Tracheal epithelial cell (primary cell): ENCODE measurements around the gene TMEM132D. TPM values are rescaled to one million over a fixed set of nuclear protein-coding genes. Genes with fewer than 3 reads are reported as not detected.

ENCODE experiments used
- total RNA-seq: library from RNA; depleted of rRNA; stranded (reverse); fragments of >200 nt; gene quantifications from 2 replicates; pipeline ENCODE4 v1.2.1, GENCODE V29; 2014

Gene TMEM132D
- total RNA-seq: 0.24 TPM in 1 of 2 replicates, not detected in the other

DNA sequence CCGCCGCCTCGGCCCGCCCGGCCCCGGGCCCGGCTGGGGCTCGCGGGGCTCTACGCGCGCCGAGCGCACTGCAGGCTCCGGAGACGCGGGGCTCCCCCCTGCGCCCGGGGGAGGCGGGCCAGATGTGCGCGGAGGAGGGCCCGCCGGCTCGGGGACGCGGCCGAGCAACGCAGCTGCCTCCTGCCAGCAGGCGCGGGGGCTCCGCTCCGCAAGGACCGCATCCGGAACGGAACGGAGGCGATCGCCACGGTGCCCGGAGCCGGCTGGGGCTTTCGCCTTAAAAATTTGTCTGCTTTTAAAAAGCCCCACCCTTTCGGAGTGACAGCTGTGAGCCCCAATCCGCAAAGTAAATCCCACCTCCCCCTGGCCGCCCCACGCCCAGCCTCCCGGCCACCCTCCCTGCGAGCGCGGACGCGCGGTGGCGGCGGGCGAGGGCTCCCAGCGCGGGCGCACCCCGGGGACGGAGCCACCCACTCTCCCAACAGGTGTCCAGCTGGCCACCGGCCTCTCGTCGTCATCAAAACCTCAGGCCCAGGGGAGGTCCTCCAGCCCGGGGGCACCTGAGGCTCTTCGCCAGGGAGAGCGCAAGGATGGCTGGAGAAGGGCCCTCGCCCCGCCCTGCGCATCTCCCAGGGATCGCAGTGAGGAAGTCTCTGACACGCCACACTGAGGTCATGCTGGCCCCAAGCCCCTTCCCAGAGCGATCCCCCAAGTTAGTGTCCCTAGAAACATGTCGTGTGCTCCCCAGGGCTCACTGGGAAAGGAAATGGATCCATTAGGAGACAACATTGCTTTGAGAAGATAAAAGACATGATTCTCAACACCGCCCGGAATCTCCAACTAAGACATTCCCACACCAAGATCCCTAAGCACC, at the start of gene TMEM132D:
Gene TMEM132D, minus strand, starts transcription at position 70 of the 874 bp plus-strand sequence.

